PC-9 (cell line): ENCODE measurements around the gene SASH1.

Experiments used
- CTCF ChIP-seq: fragments of 200-600 bp; sonication (generic); conservative IDR thresholded peaks from 2 replicates; pipeline ENCODE4 v1.6.1; 2017; ENCODE audit warnings: mixed run types, antibody characterized with exemption, mild to moderate bottlenecking, moderate library complexity
- EZH2 ChIP-seq: fragments of 200-600 bp; sonication (generic); IDR thresholded peaks from 2 replicates; pipeline ENCODE4 v1.8.0; 2017; ENCODE audit warnings: antibody characterized with exemption, low read depth

GRCh38 chr6:148392671-148393070 lies 50.0 kb downstream of the SASH1 start:
- TF ChIP-seq CTCF (no peak), EZH2 (no peak)
